ENCODE data around the gene ALX4. TPM values are rescaled to one million over a fixed set of nuclear protein-coding genes. Genes with fewer than 3 reads are reported as not detected.

Gene ALX4
- total and polyA plus RNA-seq, 9 of the 15 experiments (the other 6 are each of a cell fraction or from before 2014, with no cell fraction given): 0.07 to 1.2 (median 0.33) TPM

- TF ChIP-seq REST (IDR thresholded peaks at IDR 0.05; ENCODE audit: borderline replicate concordance) (no peak), REST (CRISPR knock-in tag; IDR thresholded peaks at IDR 0.05; ENCODE audit: low read depth) (no peak), ZNF609 (CRISPR knock-in tag; IDR thresholded peaks at IDR 0.05; ENCODE audit: borderline replicate concordance) (no peak), NFATC3 (IDR thresholded peaks at IDR 0.05) (no peak), PRPF4 (IDR thresholded peaks at IDR 0.05; ENCODE audit: insufficient read depth, low read depth, low read length, poor library complexity, severe bottlenecking) (no peak), NFXL1 (CRISPR knock-in tag; IDR thresholded peaks at IDR 0.05) (no peak)
These were observed 41.3 kb downstream of the ALX4 start (continued) for GRCh38 chr11:44268614-44269080.
